ENCODE results near the gene PCDH9.

- TF ChIP-seq CTCF (IDR thresholded peaks at IDR 0.05) (no peak), POLR2A (IDR thresholded peaks at IDR 0.05) (no peak)
Measured at GRCh38 chr13:67223742-67224141, 6.4 kb downstream of the PCDH9 start.

Measured in right lobe of liver (tissue), 4 donors.